GM15510 (cell line): ENCODE data around the gene HNF1B.
A peak's percentile ranks its signal among the peaks of the same experiment; 100 is the strongest.

Source experiments
- POLR2A ChIP-seq: IDR thresholded peaks from 3 replicates; pipeline ENCODE4 v1.6.1; 2011; ENCODE audit warnings: borderline replicate concordance; ENCODE audit not compliant: insufficient read length; ENCODE audit errors: extremely low read depth

HNF1B gene

DNA sequence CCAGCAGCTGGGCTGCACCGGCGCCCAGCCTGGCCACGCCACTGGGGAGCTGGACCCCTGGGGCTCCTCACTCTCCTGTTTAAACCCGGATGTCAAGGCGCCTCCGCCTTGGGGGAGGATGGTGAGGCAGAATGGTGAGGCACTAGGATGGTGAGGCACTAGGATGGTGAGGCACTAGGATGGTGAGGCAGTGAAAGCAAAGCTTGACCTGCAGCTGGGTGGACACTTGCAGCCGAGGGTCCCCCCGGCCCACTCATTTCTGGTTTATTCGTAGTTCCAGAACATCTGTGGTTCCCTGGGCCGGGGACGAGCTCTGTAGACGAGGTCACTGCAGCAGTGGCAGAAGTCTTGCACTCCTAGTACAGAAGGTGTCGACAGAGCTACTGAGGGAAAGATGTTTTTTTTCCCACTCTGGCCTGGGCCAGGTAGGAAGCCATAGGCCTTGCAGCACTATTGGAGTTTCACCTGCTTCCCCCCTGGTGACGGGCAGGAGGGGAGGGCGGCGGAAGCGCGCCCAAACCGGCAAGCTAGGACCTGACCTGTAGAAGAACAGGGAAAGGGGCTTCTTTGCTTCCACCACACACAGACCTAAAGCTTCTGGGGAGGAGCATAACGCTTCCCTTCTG is 1.1 kb upstream of the HNF1B start:
- TF ChIP-seq POLR2A, result no peak

DNA sequence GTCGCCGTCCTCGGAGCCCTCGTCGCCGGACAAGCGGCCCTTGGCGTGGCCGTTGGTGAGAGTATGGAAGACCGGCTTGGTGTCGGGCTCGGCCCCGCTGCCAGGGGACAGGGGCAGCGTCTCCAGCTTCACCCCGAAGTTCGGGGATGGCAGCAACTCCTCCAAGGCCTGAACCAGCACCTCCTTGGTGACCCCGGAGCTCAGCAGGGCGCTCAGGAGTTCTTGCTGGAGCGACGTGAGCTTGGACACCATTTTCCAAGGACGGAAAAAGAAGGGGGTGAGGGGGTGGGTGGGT is 279 bp downstream of the HNF1B start:
- TF ChIP-seq POLR2A, result no peak

DNA sequence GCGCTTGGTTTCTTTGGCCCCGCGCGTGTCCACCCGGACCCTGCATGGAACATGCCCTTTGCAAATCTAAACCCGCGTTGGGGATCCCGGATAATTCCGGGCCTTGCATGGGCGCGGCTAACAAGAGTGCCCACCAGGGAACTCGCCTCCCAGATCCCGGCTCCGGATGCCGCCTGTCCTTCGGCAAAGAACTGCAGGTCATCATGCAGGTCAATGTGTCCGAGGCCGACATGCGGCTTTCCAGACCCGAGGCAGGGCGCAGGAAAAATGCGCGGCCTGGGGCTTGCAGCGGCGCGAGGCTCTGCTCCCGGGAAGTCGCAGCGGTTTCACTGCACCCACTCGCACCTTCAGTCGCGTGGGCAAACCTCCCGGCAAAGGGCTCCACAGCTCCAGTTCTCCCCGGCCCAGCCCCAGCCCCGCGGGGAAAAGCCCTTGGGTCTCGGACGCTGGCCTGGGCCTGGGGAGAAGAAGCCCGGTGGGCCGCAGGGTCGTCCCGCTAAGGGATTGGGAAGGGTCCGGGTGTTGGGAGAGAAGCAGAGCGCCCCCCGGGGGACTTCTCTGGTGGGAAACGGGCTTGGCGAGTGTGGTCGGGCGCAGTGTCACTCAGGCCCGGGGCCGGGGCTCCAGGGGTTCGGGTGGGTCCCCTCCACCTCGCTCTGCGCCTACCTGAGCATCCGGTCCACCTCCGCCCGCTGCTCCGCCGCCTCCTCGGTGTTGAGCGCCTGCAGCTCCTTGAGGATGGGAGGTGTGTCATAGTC is 805 bp downstream of the HNF1B start:
- no peak for TF ChIP-seq POLR2A

DNA sequence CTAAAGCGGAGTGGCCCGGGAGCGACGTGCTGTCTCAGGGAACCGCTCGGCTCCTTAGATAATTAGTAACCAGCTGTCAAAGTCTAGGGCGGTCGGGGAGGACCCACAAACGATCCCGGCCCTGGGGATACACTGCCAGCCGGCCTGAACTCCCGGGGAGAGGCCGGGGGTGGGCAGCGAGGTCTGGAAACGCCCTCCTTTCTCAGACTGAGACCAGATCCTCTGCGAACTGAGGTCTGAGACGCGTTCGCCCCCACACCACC is 1.3 kb downstream of the HNF1B start:
- peak; percentile 29 for TF ChIP-seq POLR2A

DNA sequence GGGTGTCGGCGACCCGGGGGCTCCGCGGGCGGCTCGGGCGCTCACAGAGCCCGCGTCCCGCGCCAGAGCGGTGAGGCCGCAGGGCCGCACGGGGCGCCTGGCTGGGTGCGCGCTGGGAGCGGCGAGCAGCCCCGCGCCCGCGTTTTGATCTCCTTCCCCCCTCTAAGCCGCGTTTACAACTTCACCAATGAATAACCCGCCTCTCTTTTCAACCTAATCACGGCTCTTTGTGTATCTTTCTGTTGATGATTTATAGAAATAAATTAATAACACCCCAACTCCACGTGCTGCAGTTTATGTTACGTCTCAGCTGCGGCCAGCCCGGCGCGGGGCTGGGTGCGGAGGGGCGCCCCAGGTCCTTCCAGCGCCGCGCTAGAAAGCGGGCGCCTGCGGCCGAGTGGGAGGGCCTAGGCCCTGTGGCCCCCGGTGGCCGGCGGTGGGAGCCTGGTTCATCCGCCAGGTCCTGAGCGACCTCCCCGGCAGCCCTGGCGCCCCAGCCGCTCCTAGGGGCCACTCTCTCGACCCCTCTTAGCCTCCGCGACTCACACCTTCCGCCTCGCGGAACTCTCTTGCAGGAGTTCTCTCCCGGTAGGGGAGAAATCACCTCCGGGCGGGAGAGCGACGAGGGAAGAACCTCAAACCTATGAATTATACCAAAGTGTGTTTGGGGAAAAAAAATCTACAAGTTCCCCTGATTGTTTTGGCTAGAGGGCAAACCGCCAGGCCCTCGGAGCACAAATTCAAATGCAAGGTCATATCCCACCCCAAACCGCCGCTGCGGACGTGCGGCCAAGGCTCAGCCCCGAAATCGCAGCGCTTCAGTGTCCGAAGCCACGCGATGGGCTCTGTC is 1.9 kb downstream of the HNF1B start:
- peak; percentile 12 for TF ChIP-seq POLR2A

DNA sequence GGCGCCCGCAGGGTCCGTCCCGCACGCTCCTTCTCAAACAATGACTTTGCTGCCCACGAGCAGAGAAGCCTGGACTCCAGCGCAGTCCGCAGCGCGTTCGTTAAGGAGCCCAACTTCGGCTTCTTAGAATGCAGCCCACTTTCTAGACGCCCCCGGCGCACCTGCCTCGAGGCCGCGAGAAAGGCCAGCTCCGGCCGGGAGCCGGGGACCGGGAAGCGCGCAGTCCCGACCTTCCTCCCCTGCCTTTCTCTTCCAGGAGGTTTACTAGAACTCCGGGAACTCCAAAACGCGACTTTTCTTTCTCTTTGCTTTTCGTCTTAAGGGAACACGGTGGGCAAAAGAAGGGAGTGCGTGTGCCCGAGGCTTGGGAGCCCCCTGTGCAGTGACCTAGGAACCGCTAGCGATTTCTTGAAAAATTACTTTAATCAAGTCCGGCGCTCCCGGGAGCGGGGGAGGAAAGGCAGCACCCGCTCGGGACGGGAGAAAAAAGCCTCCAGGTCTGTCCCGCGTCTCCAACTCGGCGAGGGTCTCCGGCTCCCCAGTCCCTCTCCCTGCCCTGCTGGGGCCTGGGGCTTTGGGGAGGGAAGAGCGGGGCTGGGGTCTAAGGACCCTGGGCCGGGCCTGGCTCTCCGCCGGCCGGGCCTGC is 2.6 kb downstream of the HNF1B start:
- TF ChIP-seq POLR2A, result no peak

DNA sequence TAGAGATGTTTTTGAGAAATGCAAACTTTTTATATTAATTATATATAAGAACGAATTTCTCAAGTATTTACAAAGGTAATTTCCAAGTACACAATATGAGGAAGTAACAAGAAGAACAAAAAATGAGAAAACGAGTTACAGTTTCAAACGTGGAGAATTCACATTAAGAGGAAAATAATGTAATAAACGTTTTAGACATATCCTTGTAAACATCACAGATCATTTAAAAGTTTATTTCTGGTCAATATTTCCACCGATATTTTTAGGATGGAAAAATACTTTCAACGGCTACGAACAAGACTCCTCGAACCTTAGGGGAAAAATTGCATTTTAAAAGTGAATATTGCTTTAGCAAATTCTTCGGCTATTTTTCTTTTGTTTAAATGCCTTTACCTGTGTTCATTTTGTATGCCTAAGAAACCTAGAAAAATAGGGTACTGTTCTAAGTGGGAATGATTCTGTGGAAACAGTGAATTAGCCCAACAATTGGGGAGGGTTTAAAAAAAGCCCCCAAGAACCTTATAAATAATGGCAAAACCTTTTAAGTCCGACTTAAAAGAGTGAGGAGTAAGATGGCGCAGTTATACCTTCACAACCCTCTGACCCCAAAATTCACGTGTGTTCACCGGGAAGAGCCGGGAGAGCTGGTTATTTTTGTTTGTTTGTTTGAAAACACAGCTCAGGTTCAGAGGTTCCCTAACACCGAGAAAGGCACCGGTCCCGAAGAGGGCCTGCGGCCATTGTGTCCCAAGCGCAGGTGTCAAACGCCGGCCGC is 3.3 kb downstream of the HNF1B start:
- TF ChIP-seq POLR2A, result no peak

DNA sequence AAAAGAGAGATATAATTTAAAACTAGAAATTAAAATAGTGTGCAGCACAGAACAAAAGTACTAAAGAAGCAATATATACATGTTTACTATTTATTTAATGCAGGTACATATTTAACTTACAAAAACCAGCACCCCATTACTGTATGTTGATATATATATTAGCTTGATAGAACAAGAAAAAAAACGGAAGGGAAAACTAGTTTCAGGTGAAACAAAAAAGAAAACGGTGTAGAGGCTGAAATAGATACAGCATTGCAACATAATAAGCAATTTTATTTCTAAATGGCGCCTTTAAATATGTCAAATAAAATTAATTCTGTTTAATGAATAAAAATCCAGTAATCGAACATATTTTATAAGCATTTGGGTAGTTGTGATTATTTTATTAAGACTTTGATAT is 3.9 kb downstream of the HNF1B start:
- no peak for TF ChIP-seq POLR2A

DNA sequence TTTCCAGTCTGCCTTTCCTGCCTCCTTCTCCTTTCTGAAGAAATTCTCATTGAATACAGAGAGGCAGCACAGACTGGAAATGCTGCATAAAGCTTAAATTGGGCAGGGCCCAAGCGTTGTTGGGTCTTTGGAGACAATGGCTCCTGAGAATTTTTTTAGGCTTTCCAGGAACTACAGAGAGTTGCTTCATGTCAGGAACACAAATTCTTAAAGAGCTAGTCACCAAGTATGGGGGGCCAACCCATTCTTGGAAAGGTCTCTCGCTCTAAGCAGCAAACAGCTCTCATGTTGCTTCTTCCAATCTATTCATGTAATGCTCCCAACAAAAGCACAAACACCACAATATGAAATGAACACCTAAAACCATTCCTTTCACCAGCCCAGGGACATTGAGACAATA is 6.9 kb downstream of the HNF1B start:
- no peak for TF ChIP-seq POLR2A

DNA sequence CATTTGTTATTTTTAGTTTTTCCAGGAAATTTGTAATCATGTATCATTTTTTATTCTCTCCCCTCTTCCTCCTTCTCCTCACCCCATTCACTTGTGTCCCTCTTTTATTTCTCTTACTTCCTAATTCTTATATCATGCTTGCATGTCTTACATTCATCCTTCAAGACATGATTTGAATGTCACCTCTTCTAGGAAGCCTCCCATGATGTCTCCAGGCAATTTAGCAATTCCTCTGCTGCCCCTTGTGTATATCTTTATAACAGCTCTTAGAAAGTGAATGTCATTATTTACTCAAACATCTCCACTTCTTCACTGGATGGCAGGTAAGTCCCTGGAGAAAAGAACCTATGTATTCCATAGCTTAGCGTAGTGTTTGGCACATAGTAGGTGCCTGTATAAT is 7.8 kb downstream of the HNF1B start:
- TF ChIP-seq POLR2A, result no peak

DNA sequence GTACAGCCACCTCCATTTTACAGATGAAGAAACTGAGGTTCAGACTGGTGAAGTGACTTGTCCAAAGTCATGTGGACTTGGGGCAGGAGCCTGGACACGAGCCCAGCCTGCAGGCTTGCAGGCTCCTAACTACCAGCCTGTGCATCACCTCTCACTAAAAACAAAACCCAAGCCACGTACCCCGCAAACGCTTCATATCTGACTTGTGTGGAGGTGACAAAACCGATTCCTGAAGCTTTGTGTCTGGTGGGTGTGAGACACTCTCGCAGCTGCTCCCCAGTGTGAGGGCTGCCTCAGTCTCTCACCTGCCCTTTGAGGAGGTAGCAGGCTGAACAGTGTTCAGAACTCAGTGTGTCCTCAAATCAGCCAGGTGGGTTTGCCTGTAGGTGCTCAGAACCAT is 8.4 kb downstream of the HNF1B start:
- no peak for TF ChIP-seq POLR2A

DNA sequence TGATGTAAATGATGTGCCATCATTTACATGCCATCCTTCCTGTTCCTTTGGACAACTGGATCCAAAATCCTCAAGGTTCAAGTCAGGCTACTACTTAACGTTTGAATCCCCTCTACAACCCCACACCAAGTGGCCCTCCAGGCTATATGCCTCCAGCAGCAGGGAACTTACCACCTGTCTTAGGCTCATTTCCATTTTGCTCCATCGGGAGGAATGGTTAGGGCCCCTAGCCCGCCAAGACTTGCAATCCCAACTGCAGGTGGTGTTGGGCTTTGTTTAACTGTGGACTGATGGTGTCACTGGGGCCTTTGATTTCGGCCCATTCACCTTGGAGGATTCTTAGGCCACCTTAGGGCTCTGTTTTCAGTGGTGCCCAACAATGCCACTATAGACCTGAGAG is 9.7 kb downstream of the HNF1B start:
- TF ChIP-seq POLR2A, result no peak

DNA sequence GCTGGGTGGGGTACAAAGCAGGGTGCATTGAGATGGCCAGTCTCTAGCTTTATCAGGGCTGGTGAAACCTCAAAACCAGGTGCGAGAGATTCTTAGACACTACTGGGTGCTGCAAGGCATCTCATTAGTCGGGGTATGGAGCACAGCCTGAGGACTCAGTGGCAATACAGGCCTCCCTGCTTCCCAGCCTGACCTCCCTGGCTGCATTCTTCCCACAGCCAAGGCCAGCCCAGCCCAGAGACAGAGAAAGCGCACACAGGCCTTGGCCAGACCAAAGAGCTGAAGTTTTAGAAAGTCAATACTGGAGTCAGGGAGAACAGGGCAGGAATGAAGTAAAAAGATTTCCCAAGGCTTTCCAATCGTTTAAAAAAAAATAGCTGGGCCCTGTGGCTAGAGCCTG is 12.5 kb downstream of the HNF1B start:
- no peak for TF ChIP-seq POLR2A

DNA sequence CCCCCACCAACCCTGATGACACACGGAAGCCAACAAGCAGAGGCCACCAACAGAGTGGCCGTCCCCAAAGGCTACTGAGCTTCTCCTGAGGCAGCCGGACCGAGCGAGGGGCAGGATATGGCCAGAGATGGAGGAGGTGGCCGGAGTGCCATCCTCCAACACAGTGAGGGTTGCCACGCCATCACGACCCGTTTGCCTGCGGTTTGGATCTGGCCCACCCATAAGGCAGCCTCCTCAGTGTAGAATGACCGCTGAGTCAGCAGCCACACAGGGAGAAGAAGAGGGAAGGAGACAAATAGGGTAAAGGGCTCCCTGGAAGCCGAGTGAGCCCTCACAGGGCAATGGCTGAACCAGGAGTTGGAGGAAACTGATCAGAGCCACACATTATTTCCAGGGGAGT is 13.8 kb downstream of the HNF1B start:
- no peak for TF ChIP-seq POLR2A

DNA sequence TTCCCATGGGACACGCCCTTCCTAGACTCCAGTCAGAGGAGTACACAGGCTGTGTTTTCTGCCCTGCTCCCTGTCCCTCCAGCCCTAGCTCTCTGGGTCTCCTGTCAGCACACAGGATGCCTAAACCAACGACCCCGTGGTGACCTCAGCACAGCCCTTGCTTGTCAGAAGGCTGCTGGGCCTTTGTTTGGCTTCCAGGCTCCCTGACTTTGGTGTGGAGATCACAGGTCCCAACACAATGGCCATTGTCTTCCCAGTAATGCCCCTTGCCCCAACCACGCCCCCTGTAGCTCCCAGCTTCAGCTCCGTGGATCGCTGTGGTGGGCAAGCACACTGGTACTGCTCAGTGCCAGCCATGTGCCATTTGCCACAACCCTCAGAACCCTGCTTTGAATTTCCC is 15.0 kb downstream of the HNF1B start:
- TF ChIP-seq POLR2A, result no peak

DNA sequence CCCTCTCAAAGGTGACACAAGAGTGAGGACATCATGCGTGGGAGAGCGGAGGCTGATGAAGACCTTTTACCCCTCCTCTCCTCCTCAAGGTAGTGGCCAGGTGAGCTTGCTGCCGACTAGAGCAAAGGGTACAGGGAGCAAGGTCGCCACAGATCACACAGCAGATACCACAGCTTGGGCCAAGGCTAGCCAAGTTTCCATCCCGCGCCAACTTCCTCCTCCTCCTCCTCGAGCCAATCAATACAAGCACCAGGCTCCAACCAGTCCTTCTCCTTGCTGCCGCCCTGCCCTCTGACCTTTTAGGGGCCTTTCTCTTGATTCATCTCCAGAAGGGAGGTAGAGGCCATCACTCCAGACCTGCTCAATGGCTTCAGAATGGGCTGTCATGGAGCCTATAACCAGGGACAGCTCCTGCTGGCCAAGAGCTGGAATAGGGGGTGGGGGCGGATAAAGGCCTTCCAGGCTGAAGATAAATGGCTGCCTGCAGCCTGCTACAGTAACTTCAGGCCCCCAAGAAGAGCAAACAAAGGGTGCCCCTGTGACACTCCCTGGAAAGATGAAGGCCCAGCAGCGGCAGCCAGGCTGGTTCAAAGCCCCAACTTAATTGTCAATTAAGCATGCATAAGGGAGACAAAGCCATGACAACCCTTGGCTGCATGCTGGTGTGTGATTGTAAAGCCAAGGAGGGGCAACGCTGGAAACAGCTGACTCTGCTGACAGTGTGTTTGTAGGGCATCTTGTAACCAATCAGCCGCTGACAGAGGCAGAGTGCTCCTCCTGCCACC is 17.8 kb downstream of the HNF1B start:
- TF ChIP-seq POLR2A, result no peak
